K562 (cell line): Measurements from ENCODE around the gene GLRX2.

Experiments used
- CHD4 ChIP-seq: fragments of 200-600 bp; sonication (generic); IDR thresholded peaks from 3 replicates; pipeline ENCODE4 v1.6.1; 2012; ENCODE audit warnings: low read depth, mild to moderate bottlenecking, mixed read lengths, low read length, inconsistent platforms; ENCODE audit not compliant: insufficient read depth, insufficient replicate concordance, poor library complexity, severe bottlenecking
- CTCF ChIP-seq, 3 experiments: IDR thresholded peaks in 2 of 3; conservative IDR thresholded peaks in 1 of 3; 2 replicates each; pipeline ENCODE4 v1.5.1; 2011 to 2012; ENCODE audit warnings: low read length in 3 of 3, mild to moderate bottlenecking in 3 of 3, control low read depth in 2 of 3, improper control_type of control experiment in 1 of 3, inconsistent platforms in 1 of 3, low read depth in 1 of 3, mixed read lengths in 1 of 3, moderate library complexity in 1 of 3; ENCODE audit not compliant: insufficient read depth in 2 of 3
- RAD21 ChIP-seq, 2 experiments: fragments of 250-450 bp in 1 of 2; fragments of 450-650 bp in 1 of 2; sonication (Bioruptor Pico) in 1 of 2; formaldehyde crosslinking in 1 of 2; IDR thresholded peaks in 1 of 2; conservative IDR thresholded peaks in 1 of 2; 2 replicates each; pipeline versions ENCODE4 v1.4.0 to v1.8.0; 2020 to 2022; ENCODE audit warnings: mild to moderate bottlenecking in 2 of 2, moderate library complexity in 1 of 2
- SNRNP70 ChIP-seq: fragments of 200-400 bp; formaldehyde crosslinking; optimal IDR thresholded peaks from 2 replicates; pipeline ENCODE3; 2017; ENCODE audit warnings: low read depth, low read length
- TCF15 ChIP-seq: fragments of 250-450 bp; sonication (Bioruptor Pico); IDR thresholded peaks from 2 replicates; pipeline ENCODE4 v1.8.0; 2022; ENCODE audit warnings: moderate library complexity, mild to moderate bottlenecking, inconsistent platforms

- TF ChIP-seq RAD21 (CRISPR knock-in tag; conservative IDR thresholded peaks at IDR 0.05 in 1 of 2, IDR thresholded peaks at IDR 0.05 in 1 of 2) (no peak), SNRNP70 (no peak), CTCF (IDR thresholded peaks at IDR 0.05 in 2 of 3, conservative IDR thresholded peaks at IDR 0.05 in 1 of 3; ENCODE audit: insufficient read depth in 2 of 3, low read depth in 1 of 3, low read length in 3 of 3) (no peak), CHD4 (no peak), TCF15 (CRISPR knock-in tag) (no peak)
These were observed 21.7 kb downstream of the GLRX2 start for GRCh38 chr1:193083365-193084088.
